ENCODE measurements around the gene NCR1.

DNA sequence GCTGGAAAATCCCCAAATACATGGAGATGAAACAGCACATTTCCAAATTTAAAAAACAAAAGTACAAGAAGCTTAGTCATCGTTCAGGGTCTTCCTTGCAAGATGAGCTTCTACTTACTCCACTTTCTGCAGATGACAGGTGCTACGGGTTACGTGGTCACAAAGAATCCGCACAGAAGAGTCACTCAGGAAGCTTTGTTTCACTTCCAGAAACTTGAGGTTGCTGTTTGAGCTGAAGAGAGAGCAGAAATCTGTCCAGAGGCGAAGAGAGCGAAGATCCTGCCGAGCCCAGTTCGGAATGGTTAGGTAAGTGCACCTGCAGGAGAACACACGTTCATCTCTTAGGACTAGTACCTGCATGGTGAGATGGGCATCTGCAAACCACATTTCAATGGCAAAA, 32.0 kb downstream of the NCR1 start:
- TF ChIP-seq, protein P1, sequence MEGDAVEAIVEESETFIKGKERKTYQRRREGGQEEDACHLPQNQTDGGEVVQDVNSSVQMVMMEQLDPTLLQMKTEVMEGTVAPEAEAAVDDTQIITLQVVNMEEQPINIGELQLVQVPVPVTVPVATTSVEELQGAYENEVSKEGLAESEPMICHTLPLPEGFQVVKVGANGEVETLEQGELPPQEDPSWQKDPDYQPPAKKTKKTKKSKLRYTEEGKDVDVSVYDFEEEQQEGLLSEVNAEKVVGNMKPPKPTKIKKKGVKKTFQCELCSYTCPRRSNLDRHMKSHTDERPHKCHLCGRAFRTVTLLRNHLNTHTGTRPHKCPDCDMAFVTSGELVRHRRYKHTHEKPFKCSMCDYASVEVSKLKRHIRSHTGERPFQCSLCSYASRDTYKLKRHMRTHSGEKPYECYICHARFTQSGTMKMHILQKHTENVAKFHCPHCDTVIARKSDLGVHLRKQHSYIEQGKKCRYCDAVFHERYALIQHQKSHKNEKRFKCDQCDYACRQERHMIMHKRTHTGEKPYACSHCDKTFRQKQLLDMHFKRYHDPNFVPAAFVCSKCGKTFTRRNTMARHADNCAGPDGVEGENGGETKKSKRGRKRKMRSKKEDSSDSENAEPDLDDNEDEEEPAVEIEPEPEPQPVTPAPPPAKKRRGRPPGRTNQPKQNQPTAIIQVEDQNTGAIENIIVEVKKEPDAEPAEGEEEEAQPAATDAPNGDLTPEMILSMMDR (IDR thresholded peaks at IDR 0.05; ENCODE audit: insufficient read depth, low read length, poor library complexity, severe bottlenecking), result no peak
- no peak for TF ChIP-seq EZH2phosphoT487 (conservative IDR thresholded peaks at IDR 0.05; ENCODE audit: low read length)

All from SU-DHL-6 (cell line).